Astrocyte of the cerebellum (primary cell): Measurements from ENCODE around the gene HAS3.

ENCODE experiments used
- DNase-seq: peaks from one replicate; pipeline ENCODE4 v3.0.0-alpha.2; 2011; ENCODE audit warnings: low read depth
- H3K4me3 ChIP-seq: 2 replicates; pipeline ENCODE4 v1.5.1; 2011; ENCODE audit warnings: mild to moderate bottlenecking, low read depth, low read length, moderate library complexity
- in situ Hi-C: cut with HindIII; loops from 2 replicates; pipeline ENCODE4 v1.10.0; 2017; ENCODE audit warnings: low sequenced_read_pairs
- TF ChIP-seq, protein P1 (sequence below): IDR thresholded peaks from 2 replicates; pipeline ENCODE4 v1.5.1; 2012; ENCODE audit warnings: low read length, low read depth, moderate library complexity, mild to moderate bottlenecking; ENCODE audit errors: missing control alignments

HAS3 gene

DNA sequence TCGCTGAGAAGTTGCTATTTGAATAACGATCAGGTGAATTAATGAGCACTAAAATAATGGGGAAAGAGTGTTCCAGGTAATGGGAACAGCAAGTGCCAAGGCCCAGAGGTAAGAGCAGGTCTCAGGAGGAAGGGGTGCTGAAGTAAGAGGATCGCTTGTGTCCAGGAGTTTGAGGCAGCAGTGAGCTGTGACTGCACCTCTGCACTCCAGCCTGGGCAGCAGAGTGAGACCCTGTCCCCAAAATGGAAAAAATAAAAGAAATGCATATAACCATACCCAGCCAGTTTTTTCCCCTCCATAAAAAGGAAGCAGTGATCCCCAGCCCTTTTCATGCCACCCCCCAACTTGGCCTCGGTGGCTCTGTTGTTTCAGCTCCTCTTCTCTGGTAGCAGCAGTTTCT lies 16.8 kb upstream of the HAS3 start:
- DNase-seq: no peak
- TF ChIP-seq, protein P1, sequence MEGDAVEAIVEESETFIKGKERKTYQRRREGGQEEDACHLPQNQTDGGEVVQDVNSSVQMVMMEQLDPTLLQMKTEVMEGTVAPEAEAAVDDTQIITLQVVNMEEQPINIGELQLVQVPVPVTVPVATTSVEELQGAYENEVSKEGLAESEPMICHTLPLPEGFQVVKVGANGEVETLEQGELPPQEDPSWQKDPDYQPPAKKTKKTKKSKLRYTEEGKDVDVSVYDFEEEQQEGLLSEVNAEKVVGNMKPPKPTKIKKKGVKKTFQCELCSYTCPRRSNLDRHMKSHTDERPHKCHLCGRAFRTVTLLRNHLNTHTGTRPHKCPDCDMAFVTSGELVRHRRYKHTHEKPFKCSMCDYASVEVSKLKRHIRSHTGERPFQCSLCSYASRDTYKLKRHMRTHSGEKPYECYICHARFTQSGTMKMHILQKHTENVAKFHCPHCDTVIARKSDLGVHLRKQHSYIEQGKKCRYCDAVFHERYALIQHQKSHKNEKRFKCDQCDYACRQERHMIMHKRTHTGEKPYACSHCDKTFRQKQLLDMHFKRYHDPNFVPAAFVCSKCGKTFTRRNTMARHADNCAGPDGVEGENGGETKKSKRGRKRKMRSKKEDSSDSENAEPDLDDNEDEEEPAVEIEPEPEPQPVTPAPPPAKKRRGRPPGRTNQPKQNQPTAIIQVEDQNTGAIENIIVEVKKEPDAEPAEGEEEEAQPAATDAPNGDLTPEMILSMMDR: no peak
- in situ Hi-C loops: loop anchor here (5.0 kb wide), 1 partner anchor 56 kb away; no protein-coding TSS in a partner anchor
- H3K4me3 ChIP-seq: no peak overlapping the region

- TF ChIP-seq, protein P1: no peak
- in situ Hi-C loops: loop anchor here (5.0 kb wide), 1 partner anchor 57 kb away; no protein-coding TSS in a partner anchor
- no peak for DNase-seq
- H3K4me3 ChIP-seq: no peak overlapping the region
Measured at GRCh38 chr16:69089091-69089910, 16.2 kb upstream of the HAS3 start.

- TF ChIP-seq, protein P1: no peak
- in situ Hi-C loops: no loop called here
- H3K4me3 ChIP-seq: no peak overlapping the region
- no peak for DNase-seq
Measured at GRCh38 chr16:69093974-69094373, 11.5 kb upstream of the HAS3 start.

DNA sequence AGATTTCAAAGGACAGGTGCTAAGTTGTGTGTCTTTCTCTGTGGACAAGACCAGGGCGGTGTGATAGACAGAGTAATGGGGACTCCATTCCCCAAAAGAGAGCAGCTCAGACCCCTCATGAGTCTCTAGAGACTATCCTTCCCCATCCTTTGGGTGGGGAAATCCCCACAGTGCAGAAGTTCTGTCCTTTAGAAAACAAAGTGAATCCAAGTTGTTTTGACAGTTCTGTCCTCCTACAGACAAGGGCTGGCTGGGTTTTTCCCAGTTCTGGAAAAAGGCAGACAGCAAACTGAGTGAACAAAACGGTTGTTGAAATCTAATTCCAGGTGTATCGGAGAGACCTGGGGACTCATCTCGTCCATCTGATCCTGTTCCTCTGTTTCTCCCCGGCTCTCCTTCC lies 11.0 kb upstream of the HAS3 start:
- in situ Hi-C loops: no loop called here
- no peak for DNase-seq
- TF ChIP-seq, protein P1: no peak

DNA sequence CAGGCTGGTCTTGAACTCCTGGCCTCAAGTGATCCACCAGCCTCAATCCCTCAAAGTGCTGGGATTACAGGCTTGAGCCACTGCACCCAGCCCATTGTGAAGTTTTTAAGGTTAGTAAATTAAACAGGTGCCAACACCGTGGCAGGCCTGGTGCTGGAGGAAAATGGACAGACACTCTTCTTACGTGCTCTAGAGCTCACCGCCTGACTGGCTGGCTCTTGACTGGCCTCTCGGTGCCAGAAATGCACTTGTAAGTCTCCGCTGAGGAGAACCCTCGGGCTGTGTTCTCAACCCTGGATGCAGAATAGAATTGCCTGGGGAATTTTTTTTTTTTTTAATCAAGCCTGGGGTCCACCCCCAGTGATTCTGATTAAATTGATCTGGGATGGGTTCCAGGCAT lies 10.3 kb upstream of the HAS3 start:
- no peak overlapping the region for H3K4me3 ChIP-seq
- no peak for DNase-seq
- in situ Hi-C loops: no loop called here
- TF ChIP-seq, protein P1: no peak

More for the DNA sequence above, 11.0 kb upstream of the HAS3 start:
- H3K4me3 ChIP-seq: no peak overlapping the region

GRCh38 chr16:69100071-69100691 lies 5.3 kb upstream of the HAS3 start:
- in situ Hi-C loops: no loop called here
- TF ChIP-seq, protein P1: no peak
- H3K4me3 ChIP-seq: no peak overlapping the region
- no peak for DNase-seq
